WTC11 (cell line): ENCODE measurements around the gene SPTAN1. TPM values are rescaled to one million over a fixed set of nuclear protein-coding genes. Genes with fewer than 3 reads are reported as not detected.

Experiments
- ATAC-seq: fragments of 200-7000 bp; cut with Tn5 transposase; 2 replicates; pipeline ENCODE4 v1.10.0; 2021; ENCODE audit warnings: mild to moderate bottlenecking, moderate library complexity
- CTCF ChIA-PET: fragments of 300-600 bp; sonication (Branson Sonifier 250); formaldehyde crosslinking; loops from one replicate; lab custom pipeline; 2021; ENCODE audit warnings: antibody characterized with exemption; lab: Charles Lee
- POLR2A ChIA-PET: fragments of 350-600 bp; sonication (Branson Sonifier 250); formaldehyde crosslinking; loops from one replicate; lab custom pipeline; 2021; ENCODE audit warnings: antibody characterized with exemption; lab: Charles Lee
- DNase-seq: peaks from one replicate; pipeline ENCODE4 v3.0.0; 2021; ENCODE audit warnings: low spot score
- H3K27ac Mint-ChIP-seq: 2 replicates; pipeline ENCODE4 v1.8.0; 2021; ENCODE audit warnings: mixed read lengths
- H3K27me3 Mint-ChIP-seq: 2 replicates; pipeline ENCODE4 v1.8.0; 2021; ENCODE audit warnings: low read depth, mild to moderate bottlenecking, moderate library complexity, mixed read lengths
- H3K36me3 Mint-ChIP-seq: 2 replicates; pipeline ENCODE4 v1.8.0; 2021; ENCODE audit warnings: mixed read lengths
- H3K4me1 Mint-ChIP-seq: 2 replicates; pipeline ENCODE4 v1.8.0; 2022; ENCODE audit warnings: mixed read lengths
- H3K4me3 Mint-ChIP-seq: 2 replicates; pipeline ENCODE4 v1.8.0; 2021; ENCODE audit warnings: mild to moderate bottlenecking, moderate library complexity, mixed read lengths
- H3K9me3 Mint-ChIP-seq: 2 replicates; pipeline ENCODE4 v1.8.0; 2021; ENCODE audit warnings: mixed read lengths
- CBFB ChIP-seq: sonication (generic); formaldehyde crosslinking; IDR thresholded peaks from 2 replicates; pipeline ENCODE4 v1.8.1; 2022; ENCODE audit warnings: mild to moderate bottlenecking, low read depth, missing genetic modification reagents
- CDX4 ChIP-seq: fragments of 250-450 bp; sonication (Bioruptor Pico); IDR thresholded peaks from 2 replicates; pipeline ENCODE4 v1.9.0; 2021; ENCODE audit warnings: moderate library complexity, mild to moderate bottlenecking, inconsistent platforms, borderline replicate concordance
- E2F4 ChIP-seq: sonication (generic); formaldehyde crosslinking; IDR thresholded peaks from 2 replicates; pipeline ENCODE4 v1.8.1; 2022; ENCODE audit warnings: low read depth, mild to moderate bottlenecking, moderate library complexity, missing genetic modification reagents, borderline replicate concordance
- ELF4 ChIP-seq: sonication (generic); formaldehyde crosslinking; IDR thresholded peaks from 2 replicates; pipeline ENCODE4 v1.8.1; 2022; ENCODE audit warnings: low read depth, mild to moderate bottlenecking, moderate library complexity, missing genetic modification reagents
- EMX1 ChIP-seq: fragments of 250-450 bp; sonication (Bioruptor Pico); IDR thresholded peaks from 2 replicates; pipeline ENCODE4 v1.8.0; 2021; ENCODE audit warnings: mild to moderate bottlenecking
- ERG ChIP-seq: fragments of 250-450 bp; sonication (Bioruptor Pico); IDR thresholded peaks from 2 replicates; pipeline ENCODE4 v1.8.0; 2021; ENCODE audit warnings: mild to moderate bottlenecking
- FOXP4 ChIP-seq: sonication (generic); formaldehyde crosslinking; IDR thresholded peaks from 2 replicates; pipeline ENCODE4 v1.8.0; 2022; ENCODE audit warnings: mild to moderate bottlenecking, missing genetic modification reagents
- GTF2I ChIP-seq: fragments of 250-450 bp; sonication (Bioruptor Pico); conservative IDR thresholded peaks from 2 replicates; pipeline ENCODE4 v1.4.0; 2021; ENCODE audit warnings: mild to moderate bottlenecking
- JUN ChIP-seq: sonication (generic); formaldehyde crosslinking; IDR thresholded peaks from 2 replicates; pipeline ENCODE4 v1.8.0; 2023; ENCODE audit warnings: mild to moderate bottlenecking, missing genetic modification reagents
- PREB ChIP-seq: sonication (generic); formaldehyde crosslinking; IDR thresholded peaks from 2 replicates; pipeline ENCODE4 v1.8.1; 2022; ENCODE audit warnings: mild to moderate bottlenecking, missing genetic modification reagents, moderate library complexity, borderline replicate concordance
- RORB ChIP-seq: fragments of 250-450 bp; sonication (Bioruptor Pico); IDR thresholded peaks from 2 replicates; pipeline ENCODE4 v1.9.0; 2021; ENCODE audit warnings: mild to moderate bottlenecking
- TCF7 ChIP-seq: sonication (generic); formaldehyde crosslinking; IDR thresholded peaks from 2 replicates; pipeline ENCODE4 v1.8.0; 2022; ENCODE audit warnings: mild to moderate bottlenecking, low read depth, missing genetic modification reagents, moderate library complexity
- USF1 ChIP-seq: sonication (generic); formaldehyde crosslinking; IDR thresholded peaks from 2 replicates; pipeline ENCODE4 v1.8.0; 2022; ENCODE audit warnings: mild to moderate bottlenecking, missing genetic modification reagents
- ZBTB21 ChIP-seq: sonication (generic); formaldehyde crosslinking; IDR thresholded peaks from 2 replicates; pipeline ENCODE4 v1.8.1; 2023; ENCODE audit warnings: mild to moderate bottlenecking, missing genetic modification reagents, borderline replicate concordance
- ZNF121 ChIP-seq: sonication (generic); formaldehyde crosslinking; IDR thresholded peaks from 2 replicates; pipeline ENCODE4 v1.8.0; 2023; ENCODE audit warnings: missing genetic modification reagents
- ZNF423 ChIP-seq: fragments of 250-450 bp; sonication (Bioruptor Pico); IDR thresholded peaks from 2 replicates; pipeline ENCODE4 v2.1.2; 2022; ENCODE audit warnings: mild to moderate bottlenecking, moderate library complexity
- ZNF532 ChIP-seq: fragments of 250-450 bp; sonication (Bioruptor Pico); IDR thresholded peaks from 2 replicates; pipeline ENCODE4 v1.9.0; 2021; ENCODE audit warnings: mild to moderate bottlenecking, borderline replicate concordance
- ZSCAN18 ChIP-seq: fragments of 250-450 bp; sonication (Bioruptor Pico); IDR thresholded peaks from 2 replicates; pipeline ENCODE4 v2.1.2; 2022; ENCODE audit warnings: mild to moderate bottlenecking, moderate library complexity
- total RNA-seq: library from RNA; stranded (reverse); gene quantifications from 3 replicates; pipeline ENCODE4 v1.2.3, GENCODE V29; 2021

Gene SPTAN1
- total RNA-seq, 1 experiment from 2014 or later, result 255 TPM

- no peaks in the 10 kb centered on the region for H3K9me3 Mint-ChIP-seq
- H3K27ac Mint-ChIP-seq, result no peak overlapping the region
- no peak overlapping the region for H3K4me3 Mint-ChIP-seq
- DNase-seq (no peak), ATAC-seq (no peak)
- TF ChIP-seq ERG (CRISPR knock-in tag) (no peak), TCF7 (no peak), USF1 (CRISPR knock-in tag) (no peak), EMX1 (CRISPR knock-in tag) (no peak), ZSCAN18 (no peak), PREB (CRISPR knock-in tag) (no peak), ZNF121 (CRISPR knock-in tag) (no peak), ZNF423 (CRISPR knock-in tag) (no peak), CDX4 (CRISPR knock-in tag) (no peak), FOXP4 (no peak), ZBTB21 (no peak), ELF4 (no peak)
- peaks cover 19% of the 10 kb centered on the region for H3K4me1 Mint-ChIP-seq
- peaks cover 3% of the 10 kb centered on the region; the same call in 1 of the 2 replicates for H3K27me3 Mint-ChIP-seq
- POLR2A ChIA-PET, result no interaction called here
- CTCF ChIA-PET, result no interaction called here
- no peaks in the 10 kb centered on the region for H3K36me3 Mint-ChIP-seq
These were observed 3.5 kb upstream of the SPTAN1 start for GRCh38 chr9:128548876-128549275.

GRCh38 chr9:128550226-128550625 lies 2.2 kb upstream of the SPTAN1 start:
- no peak for DNase-seq
- no peaks in the 10 kb centered on the region for H3K9me3 Mint-ChIP-seq
- no peaks in the 10 kb centered on the region for H3K36me3 Mint-ChIP-seq
- H3K27me3 Mint-ChIP-seq, result peaks cover 3% of the 10 kb centered on the region; the same call in 1 of the 2 replicates
- H3K4me3 Mint-ChIP-seq, result no peak overlapping the region
- H3K27ac Mint-ChIP-seq, result peak overlapping the region; percentile 41; the same call in 1 of the 2 replicates
- POLR2A ChIA-PET, result interaction anchor here (0.6 to 1.5 kb wide), 3 partner anchors 11 to 95 kb away, joined by 3 to 4 read pairs (median 3); partner anchors contain the start of gene ODF2
- CTCF ChIA-PET, result interaction anchor here (0.5 to 4.0 kb wide), 6 partner anchors 23 to 255 kb away, joined by 3 to 26 read pairs (median 3); partner anchors contain the start of gene CERCAM
- peaks cover 19% of the 10 kb centered on the region for H3K4me1 Mint-ChIP-seq
- TF ChIP-seq ZNF423 (CRISPR knock-in tag) (no peak), JUN (CRISPR knock-in tag) (no peak), RORB (CRISPR knock-in tag) (no peak), CDX4 (CRISPR knock-in tag) (no peak), GTF2I (CRISPR knock-in tag) (no peak), ZSCAN18 (no peak), CBFB (CRISPR knock-in tag) (no peak), E2F4 (CRISPR knock-in tag) (no peak), ZNF532 (no peak)
- TF ChIP-seq, all 79 proteins: peak for 0
- ATAC-seq, result no peak
